Loucy (cell line): ENCODE measurements around the gene XCL1.

Experiments
- CTCF ChIP-seq: fragments of 200-600 bp; sonication (generic); conservative IDR thresholded peaks from 2 replicates; pipeline ENCODE4 v1.5.1; 2014; ENCODE audit warnings: mild to moderate bottlenecking, antibody characterized with exemption, low read length
- EZH2phosphoT487 ChIP-seq: fragments of 200-600 bp; IDR thresholded peaks from 2 replicates; pipeline ENCODE4 v1.6.1; 2018; ENCODE audit warnings: antibody characterized with exemption, mild to moderate bottlenecking, moderate library complexity, borderline replicate concordance

- no peak for TF ChIP-seq CTCF
- no peak for TF ChIP-seq EZH2phosphoT487
These were observed 37.8 kb downstream of the XCL1 start for GRCh38 chr1:168614235-168614634.
